Activated gamma-delta T cell (primary cell): ENCODE results near the gene VSIG4.

Experiments
- DNase-seq: peaks from one replicate; lab custom pipeline; 2025; lab: John Stamatoyannopoulos, UW

VSIG4 gene

DNA sequence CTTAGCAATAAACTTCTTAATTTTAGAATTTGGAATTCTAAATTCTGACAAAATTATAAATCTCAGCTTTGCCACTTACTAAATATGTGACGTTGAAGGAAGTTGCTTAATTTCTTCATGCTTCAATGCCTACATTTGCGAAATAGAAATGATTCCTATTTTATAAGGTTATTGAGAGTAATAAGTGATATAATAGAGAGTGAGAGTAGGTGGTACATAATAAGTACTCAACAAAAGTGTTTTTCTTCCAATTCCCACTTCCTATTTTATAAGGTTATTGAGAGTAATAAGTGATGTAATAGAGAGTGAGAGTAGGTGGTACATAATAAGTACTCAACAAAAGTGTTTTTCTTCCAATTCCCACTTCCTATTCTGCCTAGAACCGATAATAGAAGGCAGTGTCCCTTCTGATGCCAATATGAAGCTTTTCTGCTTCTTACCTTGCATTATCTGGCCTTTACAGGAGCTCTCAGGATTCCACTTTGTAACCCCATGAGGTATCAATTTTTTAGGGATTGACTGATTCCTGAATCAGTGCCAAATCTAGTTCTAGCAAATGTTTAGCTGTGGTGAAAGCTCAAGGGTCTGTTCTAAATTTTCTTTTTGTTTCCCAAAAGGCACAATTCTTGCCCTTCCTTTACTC is 31.4 kb downstream of the VSIG4 start:
- DNase-seq: no peak

DNA sequence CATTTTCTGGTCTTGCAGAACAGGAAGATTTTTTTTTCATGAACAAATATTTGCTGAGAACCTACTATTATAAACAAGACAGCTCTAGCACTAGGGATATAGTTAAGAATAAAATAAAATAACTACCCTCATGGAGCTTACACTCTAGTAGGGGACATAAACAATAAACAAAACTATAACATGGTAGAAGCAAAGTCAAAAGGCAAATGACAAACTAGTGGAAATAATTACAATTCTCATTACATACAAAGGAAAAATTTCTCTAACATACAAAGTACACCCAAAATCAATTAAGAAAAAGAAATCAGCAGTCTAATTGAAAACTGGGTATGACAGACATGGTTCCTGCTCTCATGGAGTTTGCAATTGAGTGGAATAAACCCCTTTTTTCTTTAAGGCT is 32.0 kb downstream of the VSIG4 start:
- DNase-seq: no peak

DNA sequence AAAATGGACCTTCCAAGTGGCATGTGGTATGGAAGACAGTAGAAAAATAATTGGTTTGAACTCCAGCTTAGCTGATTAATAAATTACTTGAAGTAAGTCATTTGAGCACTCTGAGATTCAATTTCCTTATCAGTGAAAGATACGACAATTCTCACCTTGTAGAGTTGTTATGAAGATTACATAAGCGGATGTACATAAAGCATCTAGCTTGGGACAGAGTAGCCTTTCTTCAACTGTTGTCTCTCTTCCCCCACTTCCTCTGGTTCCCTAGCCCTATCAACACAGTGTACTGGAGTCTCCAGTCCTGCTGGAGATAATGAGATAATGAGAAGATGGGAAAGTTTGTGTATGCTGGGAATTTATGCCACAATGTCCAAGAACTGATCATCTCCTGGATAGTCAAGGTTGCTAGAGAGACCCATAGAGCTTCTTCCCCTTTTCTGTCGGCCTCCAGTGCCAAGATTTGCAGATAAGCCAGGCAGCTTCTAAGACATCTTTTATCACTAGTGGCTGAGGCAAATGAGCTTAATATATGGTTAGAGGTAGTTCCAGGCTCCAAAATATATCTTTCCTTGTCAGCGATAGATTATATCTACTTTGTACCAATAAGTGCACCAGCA is 33.9 kb downstream of the VSIG4 start:
- DNase-seq: no peak

DNA sequence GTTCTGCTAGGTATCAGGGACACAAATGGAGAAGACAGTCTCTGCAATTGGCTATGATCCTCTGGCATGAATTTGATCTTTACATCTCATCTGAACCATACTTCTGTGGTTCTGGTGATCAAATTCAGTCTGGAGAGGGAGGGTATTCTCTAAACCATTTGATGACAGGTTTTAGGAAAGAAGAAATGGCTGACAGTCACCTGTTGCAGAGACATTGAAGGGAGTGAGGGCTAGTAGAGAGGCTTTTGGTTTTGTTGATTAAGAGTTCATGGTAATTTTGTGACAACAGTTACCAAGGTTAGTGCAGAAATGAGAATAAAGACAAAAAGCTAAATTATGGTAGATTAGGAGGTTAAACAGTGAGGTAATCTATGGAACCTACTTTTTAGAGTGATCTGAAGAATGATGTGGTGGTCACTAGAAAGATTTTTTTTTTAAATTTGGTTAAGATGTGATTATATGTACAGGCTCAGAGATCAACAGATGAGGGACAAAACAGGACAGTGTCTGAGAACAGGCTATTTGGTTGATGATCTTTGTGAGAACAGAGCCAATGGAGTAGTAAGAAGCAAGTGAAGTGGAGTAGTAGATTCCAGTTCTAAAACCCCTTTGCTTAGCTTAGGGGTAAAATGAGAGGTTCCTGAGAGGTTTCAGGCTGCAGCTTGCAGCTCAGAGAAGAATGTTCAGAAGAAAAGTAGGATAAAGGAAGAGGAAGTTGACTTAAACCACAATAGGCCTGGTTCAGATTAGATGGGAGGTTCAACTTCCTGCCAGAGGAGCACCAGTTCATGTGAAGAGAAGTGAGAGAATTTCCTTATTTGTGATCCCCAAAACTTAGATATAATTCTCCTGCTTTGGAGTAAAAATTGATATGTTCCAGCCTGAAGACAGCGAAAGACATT is 34.7 kb downstream of the VSIG4 start:
- no peak for DNase-seq

DNA sequence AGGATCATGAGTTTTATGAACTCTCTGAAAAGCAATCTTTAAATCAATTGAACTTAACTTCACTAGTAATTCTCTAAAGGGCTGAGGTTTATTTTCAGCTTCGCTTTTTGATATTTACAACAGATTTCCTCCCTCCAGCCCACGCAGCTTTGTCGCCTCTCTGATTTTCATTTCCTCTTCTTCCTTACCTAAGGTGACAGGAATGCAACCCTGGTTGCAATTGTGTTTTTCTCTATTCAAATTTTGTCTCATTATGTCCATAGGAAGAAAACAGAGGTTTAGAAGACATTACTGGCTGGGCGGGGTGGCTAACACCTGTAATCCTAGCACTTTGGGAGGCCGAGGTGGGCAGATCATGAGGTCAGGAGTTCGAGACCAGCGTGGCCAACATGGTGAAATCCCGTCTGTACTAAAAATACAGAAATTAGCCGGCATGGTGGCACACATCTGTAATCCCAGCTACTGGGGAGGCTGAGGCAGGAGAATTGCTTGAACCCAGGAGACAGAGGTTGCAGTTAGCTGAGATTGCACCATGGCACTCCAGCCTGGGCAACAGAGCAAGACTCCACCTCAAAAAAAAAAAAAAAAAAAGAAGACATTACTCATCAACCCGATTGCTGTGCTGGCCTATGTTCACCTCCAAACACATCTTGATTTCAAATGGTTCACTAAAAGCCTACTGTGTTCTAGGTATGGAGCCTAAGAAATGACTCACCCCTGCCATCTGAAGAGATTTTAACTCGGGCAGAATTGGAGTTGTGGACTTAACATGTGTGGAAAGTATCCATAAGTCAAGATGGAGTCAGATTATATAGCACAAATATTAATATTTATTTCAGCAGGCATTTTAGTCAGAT is 36.8 kb downstream of the VSIG4 start:
- DNase-seq: no peak

DNA sequence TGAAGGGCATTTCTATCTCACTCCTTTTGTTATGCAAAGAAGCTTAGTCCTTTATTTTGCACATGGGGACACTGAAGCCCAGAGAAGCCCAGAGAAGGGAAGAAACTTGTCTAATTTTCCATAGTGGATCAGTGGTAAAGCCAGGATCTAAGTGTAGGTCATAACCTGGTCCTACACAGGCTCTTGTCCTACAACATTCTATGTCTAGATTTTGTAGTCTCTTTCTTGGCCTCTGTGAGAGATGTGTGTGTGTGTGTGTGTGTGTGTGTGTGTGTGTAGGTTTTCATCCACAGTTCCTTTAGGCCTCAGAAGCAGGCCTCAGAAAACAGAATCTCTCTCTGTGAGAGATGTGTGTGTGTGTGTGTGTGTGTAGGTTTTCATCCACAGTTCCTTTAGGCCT is 38.3 kb downstream of the VSIG4 start:
- DNase-seq: no peak

DNA sequence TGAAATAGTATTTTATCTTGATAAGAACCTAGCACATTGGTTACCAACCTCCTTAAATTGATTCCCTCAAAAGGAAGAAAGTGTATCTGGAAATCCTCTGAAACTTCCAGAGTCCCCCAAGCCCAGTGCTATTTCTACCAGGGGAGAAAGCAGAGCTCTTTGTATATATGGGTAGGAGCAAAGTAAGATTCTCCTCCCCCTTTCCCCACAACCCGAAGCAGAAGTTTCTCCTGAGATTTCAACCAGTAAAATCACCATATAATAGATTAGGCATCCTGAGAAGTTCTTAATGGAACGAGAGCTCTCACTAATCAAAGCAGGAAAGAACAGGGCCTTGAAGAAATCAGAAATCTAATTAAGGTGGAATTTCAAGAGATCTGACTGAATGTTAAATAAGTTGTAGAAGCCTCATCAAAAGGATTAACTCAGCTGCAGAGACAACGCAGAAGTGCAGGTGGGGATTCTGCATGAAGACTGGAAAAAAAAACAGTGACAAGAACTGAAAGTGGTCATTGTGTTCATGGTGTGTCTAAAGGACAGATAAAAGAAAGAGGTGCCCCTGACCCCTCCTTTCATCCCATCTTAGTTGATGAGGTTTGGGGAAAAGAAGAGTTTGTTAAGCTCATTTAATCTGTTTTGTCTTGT is 39.1 kb downstream of the VSIG4 start:
- no peak for DNase-seq

DNA sequence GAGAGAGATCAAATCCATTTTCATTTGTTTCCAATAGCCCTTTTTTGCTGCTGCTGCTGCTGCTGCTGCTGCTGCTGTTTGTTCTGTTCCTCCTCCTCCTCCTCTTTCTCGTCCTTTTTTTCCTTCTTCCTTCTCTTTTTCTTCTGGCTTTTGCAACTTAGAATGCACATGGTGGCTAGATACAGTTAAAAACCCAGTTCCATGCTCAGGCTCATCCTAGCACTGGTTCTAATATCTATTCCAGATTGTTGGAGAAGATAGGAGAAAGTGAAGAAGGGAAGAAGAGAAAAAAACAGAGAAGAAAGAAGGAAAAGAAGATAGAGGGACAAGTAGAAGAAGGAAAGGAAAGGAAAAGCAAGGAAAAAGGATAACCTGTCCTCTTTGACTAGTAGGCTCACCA is 39.7 kb downstream of the VSIG4 start:
- no peak for DNase-seq

DNA sequence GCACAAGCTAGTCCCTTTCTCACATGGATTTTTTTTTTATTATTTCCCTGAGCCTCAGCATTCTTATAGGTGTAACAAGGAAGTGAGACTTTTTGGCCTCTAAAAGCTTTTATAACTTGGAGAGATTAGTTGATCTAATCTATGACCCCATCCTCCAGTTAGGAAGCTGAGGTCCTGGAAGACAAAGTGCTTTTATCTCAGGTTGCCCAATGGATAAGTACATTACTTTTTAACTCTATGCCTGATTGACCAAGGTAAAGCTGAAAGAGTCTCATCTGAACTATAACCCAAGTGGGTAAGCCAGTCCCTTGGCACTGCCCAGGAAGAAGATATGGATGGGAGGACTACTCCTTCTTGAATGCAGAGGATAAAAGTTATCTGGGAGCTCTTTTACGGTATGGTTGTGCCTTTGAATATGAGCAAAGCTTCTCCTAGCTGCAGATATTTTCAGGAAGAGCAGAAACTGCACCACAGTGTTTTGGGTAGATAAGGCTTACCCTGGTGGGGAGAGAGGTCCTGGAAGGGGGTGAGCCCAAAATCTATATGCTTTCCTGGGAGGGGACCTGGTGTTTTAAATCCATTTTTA is 40.2 kb downstream of the VSIG4 start:
- DNase-seq: no peak

DNA sequence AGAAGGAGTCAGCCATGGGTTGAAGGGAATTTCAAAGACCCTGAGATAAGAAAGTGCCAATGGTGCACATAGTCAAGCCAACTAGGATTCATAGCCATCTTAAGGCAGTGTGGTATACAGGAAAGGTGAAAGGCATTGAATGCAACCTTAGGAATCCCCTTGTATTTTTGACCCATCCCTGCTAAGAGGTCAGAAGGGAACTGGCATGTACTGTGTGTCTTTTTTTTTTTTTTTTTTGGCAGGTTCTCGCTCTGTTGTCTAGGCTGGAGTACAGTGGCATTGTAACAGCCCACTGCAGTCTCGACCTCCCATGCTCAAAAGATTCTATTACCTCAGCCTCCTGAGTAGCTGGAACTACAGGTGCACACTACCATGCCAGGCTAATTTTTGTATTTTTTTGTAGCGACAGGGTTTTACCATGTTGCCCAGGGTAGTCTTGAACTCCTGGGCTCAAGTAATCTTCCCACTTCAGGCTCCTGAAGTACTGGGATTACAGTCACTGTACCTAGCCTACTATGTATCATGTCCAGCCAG is 40.8 kb downstream of the VSIG4 start:
- no peak for DNase-seq

DNA sequence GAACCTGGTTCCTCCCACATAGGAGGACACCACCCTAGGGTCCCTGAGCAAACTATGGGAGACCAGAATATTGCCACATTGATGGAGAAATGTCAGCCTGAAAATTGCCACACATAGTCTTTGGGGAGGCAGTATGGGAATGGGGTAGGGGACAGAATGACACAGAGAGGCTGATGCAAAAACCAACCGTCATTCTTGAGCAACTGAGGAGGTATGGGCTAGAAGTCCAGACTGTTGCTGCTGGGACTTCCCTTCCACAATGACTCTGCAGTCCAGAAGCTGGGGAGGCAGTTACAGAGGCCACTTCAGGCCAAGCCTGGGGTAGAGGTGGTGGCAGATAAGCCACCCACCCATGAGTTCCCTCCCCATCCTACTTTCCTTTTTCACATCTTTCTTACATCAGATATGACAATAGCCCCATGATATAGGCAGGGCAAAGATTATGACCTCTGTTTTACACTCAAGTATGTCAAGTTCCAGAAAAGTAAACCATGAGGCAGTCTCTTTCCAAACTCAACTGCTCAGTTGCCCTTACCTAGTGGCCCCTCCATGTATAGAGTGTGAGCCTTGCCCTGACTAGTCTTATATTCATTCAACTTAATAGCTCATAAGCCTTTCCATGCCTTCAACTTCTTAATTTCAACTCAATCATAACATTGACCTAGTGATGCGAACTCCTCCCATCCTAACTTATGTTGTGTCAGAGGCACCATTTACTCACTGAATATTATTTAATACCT is 41.7 kb downstream of the VSIG4 start:
- no peak for DNase-seq

DNA sequence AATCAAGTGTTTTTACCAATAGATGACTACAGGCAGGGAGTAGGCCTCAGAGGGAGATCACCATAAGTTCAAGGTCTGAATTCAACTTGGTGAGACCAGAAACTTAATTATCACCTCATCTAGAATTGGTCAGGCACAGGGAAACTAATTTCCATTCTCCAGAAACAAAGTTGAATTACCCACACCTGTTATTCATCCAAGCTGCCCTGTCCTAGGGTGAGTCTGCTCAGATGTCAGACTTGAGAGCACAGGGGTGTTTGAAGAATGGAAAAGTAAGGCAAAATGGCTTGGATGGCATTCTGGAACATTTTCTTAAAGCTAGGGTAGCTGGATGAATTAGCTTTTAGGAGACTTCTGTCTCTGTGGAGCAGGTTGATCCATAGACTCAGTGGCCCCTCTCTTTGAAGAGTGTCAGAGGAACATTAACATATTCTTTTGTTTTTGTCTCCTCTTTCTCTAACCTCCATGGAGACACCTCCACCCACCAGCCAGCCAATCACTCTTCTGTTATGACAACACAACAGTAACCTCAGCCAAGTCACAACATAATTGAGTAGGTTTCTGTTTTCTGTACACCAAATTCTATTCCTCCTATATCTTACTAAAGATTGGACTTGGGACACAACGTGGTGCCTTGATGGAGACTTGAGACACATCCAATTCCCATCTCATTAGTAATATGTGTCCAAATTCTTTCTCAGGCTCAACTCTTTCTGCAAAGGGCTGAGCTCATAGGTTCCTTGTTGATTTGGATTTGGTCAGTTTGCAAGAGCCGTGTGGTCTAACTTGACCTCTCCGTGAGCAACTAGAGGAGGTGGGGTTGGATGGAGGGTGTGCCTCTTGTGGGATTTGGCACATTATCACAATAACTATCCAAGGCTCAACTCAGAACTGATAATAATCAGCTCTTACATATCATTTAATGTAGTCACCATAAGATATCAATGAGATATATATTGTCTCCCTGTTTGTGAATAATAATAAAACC is 45.1 kb downstream of the VSIG4 start:
- DNase-seq: no peak

DNA sequence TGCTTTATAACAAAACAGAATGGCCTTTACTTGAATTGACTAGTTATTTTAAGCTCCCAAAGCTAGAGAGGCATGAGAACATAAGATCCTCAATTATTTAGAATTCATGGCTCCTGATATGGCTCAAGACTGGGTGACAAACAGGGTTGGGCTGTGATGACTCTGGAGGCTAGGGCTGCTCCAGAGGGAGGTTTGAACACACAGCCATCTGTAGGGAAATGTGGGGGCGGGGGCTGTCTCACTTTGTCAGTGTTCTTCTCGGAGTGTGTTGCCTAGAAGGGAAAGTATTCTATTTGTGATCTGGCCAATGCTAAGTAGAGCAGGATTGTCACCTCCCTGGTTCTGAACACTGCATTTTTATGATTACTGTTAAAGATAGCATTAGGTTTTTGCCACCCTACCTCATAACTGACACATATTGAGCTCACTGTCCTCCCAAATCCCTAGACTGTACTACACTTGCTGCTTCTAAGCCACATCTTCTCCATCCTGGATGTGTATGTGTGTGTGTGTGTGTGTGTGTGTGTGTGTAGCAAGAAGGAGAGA is 45.9 kb downstream of the VSIG4 start:
- DNase-seq: no peak

DNA sequence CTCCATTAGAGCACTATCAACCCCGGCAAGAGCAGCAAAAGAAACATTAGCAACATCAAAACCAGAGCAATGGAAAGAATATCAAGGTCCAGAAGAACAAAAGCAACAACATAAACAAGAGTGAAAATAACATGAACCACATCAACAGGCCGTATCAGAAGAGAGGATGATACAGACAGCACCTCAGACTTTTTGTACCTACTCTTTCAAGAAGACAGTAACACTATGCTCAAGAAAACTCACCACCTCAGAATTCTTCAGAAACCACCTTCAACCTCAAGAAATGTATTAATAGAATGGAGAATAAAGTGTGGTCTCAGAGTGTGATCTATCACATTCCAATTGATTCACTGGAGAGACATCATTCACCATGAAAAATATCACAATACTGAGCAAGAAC is 46.5 kb downstream of the VSIG4 start:
- no peak for DNase-seq

DNA sequence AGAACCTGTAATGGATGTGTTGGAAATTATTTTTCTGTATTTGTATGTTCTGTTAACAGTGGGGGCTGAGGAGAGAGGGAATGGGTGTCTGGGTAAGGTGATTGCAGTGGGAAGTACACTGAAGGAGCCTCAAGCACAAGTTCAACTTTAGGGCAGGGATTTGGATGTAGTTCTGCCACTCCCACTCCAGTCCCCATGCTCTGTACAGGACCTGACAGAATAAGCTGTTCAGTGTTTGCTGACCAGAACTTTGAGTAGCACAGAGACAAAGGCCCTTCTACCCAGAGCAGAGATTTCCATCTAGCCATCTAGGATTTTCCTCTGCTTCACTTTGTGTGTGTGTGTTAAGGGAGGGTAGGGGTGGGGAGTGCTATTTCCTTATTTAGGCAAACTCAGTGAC is 49.2 kb downstream of the VSIG4 start:
- DNase-seq: no peak

DNA sequence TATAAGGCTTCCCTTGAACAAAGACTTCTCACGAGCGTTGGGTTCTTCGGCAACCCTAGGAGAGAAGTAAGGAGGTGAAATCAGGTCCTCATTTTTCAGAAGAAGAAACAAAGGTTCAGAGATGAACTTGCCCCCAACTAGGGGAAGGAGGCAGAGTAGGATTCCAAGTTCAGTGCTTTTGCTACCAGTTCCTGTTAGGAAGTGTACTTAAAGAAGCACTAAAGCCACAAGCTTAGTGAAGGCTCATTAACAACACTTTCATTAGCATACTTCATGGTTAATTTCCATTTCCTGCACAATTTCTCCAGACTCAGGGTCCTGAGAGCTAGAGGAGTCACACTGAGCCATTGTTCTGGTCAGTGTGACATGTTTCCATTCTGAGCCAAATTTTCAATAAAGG is 52.1 kb downstream of the VSIG4 start:
- DNase-seq: no peak

DNA sequence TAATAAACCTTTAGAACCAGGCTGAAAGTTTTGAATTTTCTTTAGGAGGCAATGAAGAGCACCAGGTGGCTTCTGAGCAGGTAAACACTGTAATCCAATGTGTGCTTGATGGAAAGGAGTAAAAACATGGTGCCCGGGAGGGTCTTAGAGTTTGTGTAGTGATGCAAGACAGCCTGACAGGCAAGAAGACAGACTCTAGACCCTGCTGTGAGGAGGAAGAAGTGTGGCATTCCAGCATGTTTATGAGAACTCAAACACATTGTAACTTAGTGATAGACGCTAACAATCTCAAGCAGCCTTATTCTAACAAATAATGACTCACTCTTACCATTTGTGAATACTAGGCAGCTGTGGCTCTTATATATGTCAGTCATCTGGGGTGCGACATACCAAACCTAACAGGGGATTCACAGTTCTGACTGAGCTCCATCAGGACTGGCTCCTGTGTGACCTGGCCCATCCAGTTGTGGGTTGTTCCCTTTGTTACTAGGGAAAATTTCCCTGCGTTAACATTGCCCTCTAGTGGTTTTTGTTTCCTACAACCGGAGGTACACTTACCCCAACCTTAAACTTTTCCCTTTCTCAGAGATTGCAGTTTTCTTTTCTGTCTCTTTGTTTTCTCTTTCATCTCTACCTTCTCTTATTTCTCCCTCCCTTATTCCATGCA is 53.8 kb downstream of the VSIG4 start:
- DNase-seq: no peak

DNA sequence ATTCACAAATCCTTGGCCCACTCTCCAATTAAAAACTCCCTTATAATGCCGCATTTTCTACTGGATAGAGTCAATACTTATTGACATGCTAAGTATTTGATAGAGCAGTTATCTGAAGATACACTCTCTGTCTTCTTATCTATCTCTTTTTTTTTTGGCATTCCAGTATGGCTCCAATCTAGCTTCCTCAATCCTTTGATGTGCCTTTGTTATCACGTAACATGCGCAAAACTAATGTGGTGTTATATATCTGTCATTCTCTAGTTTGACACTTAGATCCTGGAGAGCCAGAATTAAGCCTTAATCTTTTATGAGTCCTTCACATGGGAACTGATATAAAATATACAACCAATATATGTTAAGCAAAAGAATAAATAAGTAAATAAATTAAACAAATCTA is 54.7 kb downstream of the VSIG4 start:
- no peak for DNase-seq
